D721Med (cell line): ENCODE measurements around the gene FNDC11.

Experiments used
- DNase-seq: peaks from one replicate; pipeline ENCODE4 v3.0.0; 2011; ENCODE audit warnings: low spot score; ENCODE audit not compliant: insufficient read length
- FAIRE-seq: peaks from 2 replicates; lab custom pipeline; 2011; peaks lifted over from hg19 to GRCh38; lab: Jason Lieb, UNC
- TF ChIP-seq, protein P1 (sequence below): IDR thresholded peaks from 2 replicates; pipeline ENCODE4 v1.5.1; 2012; ENCODE audit warnings: mild to moderate bottlenecking, control low read depth; ENCODE audit not compliant: insufficient read depth; ENCODE audit errors: missing control alignments

FNDC11 gene

GRCh38 chr20:63520934-63521601 is 32.9 kb upstream of the FNDC11 start:
- DNase-seq (no peak), FAIRE-seq (no peak)
- TF ChIP-seq, protein P1, sequence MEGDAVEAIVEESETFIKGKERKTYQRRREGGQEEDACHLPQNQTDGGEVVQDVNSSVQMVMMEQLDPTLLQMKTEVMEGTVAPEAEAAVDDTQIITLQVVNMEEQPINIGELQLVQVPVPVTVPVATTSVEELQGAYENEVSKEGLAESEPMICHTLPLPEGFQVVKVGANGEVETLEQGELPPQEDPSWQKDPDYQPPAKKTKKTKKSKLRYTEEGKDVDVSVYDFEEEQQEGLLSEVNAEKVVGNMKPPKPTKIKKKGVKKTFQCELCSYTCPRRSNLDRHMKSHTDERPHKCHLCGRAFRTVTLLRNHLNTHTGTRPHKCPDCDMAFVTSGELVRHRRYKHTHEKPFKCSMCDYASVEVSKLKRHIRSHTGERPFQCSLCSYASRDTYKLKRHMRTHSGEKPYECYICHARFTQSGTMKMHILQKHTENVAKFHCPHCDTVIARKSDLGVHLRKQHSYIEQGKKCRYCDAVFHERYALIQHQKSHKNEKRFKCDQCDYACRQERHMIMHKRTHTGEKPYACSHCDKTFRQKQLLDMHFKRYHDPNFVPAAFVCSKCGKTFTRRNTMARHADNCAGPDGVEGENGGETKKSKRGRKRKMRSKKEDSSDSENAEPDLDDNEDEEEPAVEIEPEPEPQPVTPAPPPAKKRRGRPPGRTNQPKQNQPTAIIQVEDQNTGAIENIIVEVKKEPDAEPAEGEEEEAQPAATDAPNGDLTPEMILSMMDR: no peak

GRCh38 chr20:63521602-63522001 is 32.4 kb upstream of the FNDC11 start:
- no peak for FAIRE-seq
- TF ChIP-seq, protein P1: no peak
- DNase-seq: no peak

GRCh38 chr20:63522091-63522868 is 31.7 kb upstream of the FNDC11 start:
- FAIRE-seq (no peak), DNase-seq (no peak)
- TF ChIP-seq, protein P1: no peak

DNA sequence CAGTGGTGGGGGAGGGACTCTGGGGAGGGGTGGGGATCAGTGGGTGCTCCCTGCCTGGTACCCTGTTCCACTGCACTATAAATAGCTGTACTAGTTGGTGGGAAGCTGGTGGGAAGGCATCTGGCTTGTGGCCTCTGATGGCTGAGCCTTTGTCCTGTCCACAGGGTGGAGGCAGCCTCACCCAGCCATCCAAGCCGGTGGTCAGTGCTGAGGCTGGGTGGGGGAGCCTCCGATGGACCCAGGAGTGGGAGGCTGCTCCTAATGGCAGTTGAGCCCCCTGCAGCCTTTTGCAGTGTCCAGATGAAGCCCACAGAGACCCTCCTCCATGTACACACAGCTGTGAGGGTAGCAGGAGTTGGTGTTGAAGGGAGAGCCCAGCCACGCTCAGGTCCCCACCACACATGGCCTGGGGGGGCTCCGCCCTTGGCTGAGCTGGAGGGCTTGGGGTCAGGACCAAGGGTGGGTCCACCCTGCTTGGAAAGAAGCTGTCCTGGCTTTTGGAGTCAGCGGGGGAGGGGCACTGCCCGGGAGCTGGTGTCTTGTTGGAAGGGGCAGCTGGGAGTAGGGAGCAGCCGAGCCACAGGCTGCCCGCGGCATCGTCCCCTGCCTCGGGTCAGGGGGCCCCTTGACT is 30.9 kb upstream of the FNDC11 start:
- TF ChIP-seq, protein P1: no peak
- no peak for FAIRE-seq
- no peak for DNase-seq

DNA sequence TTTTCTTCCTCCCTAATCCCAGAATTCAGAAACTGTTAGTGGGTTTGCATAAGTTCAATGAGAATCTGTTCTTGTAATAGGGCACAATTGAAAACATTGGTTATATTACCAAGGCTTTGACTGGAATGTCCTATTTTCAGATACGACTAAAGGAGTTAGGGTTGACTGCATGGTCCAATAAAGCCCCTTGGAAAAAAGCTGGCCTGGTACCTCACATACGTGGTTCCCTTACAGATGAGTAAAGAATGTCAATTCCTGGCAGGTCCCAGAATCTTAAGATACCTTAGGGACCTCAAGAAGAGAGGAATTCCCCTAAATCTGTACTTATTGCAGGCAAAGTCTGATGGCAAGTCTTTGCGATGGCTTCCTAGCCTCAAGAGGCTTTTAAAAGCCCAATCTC is 28.8 kb upstream of the FNDC11 start:
- FAIRE-seq: no peak
- TF ChIP-seq, protein P1: no peak
- DNase-seq: no peak

- DNase-seq (no peak), FAIRE-seq (no peak)
- TF ChIP-seq, protein P1: no peak
Measured at GRCh38 chr20:63525971-63526370, 28.0 kb upstream of the FNDC11 start.
